ENCODE data around the gene INHBC. TPM values are rescaled to one million over a fixed set of nuclear protein-coding genes. Genes with fewer than 3 reads are reported as not detected.
"Not testable (repeated sequence)": the region's sequence is repeated elsewhere in the genome, so short reads cannot be mapped to it uniquely, and the experiment has no call there.

INHBC gene
- total RNA-seq, 2 donors from 2014 or later = not detected

DNA sequence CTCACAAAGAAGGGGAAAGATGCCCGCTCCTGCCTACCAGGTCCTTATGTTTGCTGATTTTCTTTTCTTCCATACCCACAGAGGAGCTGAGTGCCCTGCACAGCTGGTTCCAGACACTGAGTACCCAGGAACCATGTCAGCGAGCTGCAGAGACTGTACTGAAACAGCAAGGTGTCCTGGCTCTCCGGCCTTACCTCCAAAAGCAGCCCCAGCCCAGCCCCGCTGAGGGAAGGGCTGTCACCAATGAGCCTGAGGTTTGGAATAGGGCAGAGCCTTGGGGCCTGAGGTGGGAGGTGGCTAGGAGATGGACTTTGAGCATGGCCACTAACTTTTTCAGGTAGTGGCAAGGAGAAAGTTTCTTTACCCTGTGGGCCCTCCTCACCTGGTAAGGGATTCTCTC lies 55.5 kb downstream of the INHBC start:
- H3K4me3 ChIP-seq (ENCODE audit: low read length) = no peak overlapping the region
- Mint-ChIP-seq H3K27ac (no peak overlapping the region), H3K4me3 (no peak overlapping the region), H3K27me3 (ENCODE audit: insufficient read depth) (no peaks in the 10 kb centered on the region), H3K36me3 (ENCODE audit: low read depth) (peaks cover 51% of the 10 kb centered on the region), H3K4me1 (peaks cover 14% of the 10 kb centered on the region), H3K9me3 (peaks cover 6% of the 10 kb centered on the region)
- H3K9me3 ChIP-seq (ENCODE audit: control insufficient read depth, low read length) = no peaks in the 10 kb centered on the region
- TF ChIP-seq, protein P1, sequence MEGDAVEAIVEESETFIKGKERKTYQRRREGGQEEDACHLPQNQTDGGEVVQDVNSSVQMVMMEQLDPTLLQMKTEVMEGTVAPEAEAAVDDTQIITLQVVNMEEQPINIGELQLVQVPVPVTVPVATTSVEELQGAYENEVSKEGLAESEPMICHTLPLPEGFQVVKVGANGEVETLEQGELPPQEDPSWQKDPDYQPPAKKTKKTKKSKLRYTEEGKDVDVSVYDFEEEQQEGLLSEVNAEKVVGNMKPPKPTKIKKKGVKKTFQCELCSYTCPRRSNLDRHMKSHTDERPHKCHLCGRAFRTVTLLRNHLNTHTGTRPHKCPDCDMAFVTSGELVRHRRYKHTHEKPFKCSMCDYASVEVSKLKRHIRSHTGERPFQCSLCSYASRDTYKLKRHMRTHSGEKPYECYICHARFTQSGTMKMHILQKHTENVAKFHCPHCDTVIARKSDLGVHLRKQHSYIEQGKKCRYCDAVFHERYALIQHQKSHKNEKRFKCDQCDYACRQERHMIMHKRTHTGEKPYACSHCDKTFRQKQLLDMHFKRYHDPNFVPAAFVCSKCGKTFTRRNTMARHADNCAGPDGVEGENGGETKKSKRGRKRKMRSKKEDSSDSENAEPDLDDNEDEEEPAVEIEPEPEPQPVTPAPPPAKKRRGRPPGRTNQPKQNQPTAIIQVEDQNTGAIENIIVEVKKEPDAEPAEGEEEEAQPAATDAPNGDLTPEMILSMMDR (conservative IDR thresholded peaks at IDR 0.05) = no peak
- no peak overlapping the region for H3K27ac ChIP-seq (ENCODE audit: low read depth, low read length)
- H3K9ac ChIP-seq (ENCODE audit: extremely low read depth, low read length, poor library complexity, severe bottlenecking) = no peak overlapping the region
- WGBS, 2 experiments (ENCODE audit: insufficient coverage in 1 of 2, insufficient read length in 1 of 2) = 93 to 99% methylated on average over 3 to 4 of the region's 4 CpGs
- peaks cover 44% of the 10 kb centered on the region for H3K36me3 ChIP-seq (ENCODE audit: control insufficient read depth, insufficient read depth, low read length)
- H3K27me3 ChIP-seq (ENCODE audit: control insufficient read depth, insufficient read depth, low read length, poor library complexity, severe bottlenecking) = no peaks in the 10 kb centered on the region
- H3K4me1 ChIP-seq (ENCODE audit: control insufficient read depth, insufficient read depth, low read length) = no peaks in the 10 kb centered on the region
- no peak for DNase-seq

DNA sequence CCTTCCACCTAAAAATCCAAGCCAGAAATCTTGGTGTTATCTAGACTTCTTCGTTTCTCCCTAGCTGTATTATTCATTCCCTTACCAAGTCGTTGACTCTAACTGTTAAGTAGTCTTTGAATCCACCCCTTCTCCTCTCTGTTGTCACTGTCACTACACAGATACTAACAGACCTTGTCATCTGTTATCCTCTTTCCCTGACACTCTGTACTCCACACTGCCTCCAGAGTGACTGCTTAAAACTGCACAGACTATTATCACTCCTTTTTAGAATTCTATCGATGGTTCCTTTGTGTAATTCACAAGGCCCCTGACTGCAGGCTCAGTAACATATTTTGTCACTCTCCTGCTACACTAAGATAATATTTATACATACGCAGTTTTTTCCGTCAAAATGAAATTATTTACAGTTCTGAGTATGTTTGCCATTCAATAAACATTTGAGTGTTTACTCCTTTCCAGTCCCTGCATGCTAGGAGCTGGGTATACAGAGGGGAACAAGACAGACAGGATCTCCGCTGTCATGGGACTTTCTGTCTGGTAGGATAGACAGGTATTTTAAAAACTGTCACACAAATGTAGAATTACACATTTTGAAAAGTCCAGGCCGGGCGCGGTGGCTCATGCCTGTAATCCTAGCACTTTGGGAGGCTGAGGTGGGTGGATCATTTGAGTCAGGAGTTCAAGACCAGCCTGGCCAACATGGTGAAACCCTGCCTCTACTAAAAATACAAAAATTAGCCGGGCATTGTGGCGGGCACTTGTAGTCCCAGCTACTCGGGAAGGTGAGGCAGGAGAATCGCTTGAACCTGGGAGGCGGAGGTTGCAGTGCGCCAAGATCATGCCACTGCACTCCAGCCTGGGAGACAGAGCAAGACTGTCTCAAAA lies 57.1 kb downstream of the INHBC start:
- peaks cover 66% of the 10 kb centered on the region for H3K36me3 Mint-ChIP-seq (ENCODE audit: low read depth)
- no peaks in the 10 kb centered on the region for H3K9me3 ChIP-seq (ENCODE audit: control insufficient read depth, low read length)
- no peaks in the 10 kb centered on the region for H3K27me3 ChIP-seq (ENCODE audit: control insufficient read depth, insufficient read depth, low read length, poor library complexity, severe bottlenecking)
- H3K9ac ChIP-seq (ENCODE audit: extremely low read depth, low read length, poor library complexity, severe bottlenecking) = no peak overlapping the region
- no peak overlapping the region for H3K4me3 Mint-ChIP-seq
- H3K27me3 Mint-ChIP-seq (ENCODE audit: insufficient read depth) = no peaks in the 10 kb centered on the region
- 91 to 95% methylated on average over 8 to 15 of the region's 15 CpGs for WGBS, 2 experiments (ENCODE audit: insufficient coverage in 1 of 2, insufficient read length in 1 of 2)
- peaks cover 54% of the 10 kb centered on the region for H3K36me3 ChIP-seq (ENCODE audit: control insufficient read depth, insufficient read depth, low read length)
- peaks cover 14% of the 10 kb centered on the region for H3K9me3 Mint-ChIP-seq
- H3K4me1 ChIP-seq (ENCODE audit: control insufficient read depth, insufficient read depth, low read length) = no peaks in the 10 kb centered on the region
- no peak overlapping the region for H3K4me3 ChIP-seq (ENCODE audit: low read length)
- DNase-seq = no peak
- TF ChIP-seq, protein P1 (conservative IDR thresholded peaks at IDR 0.05) = peak; percentile 54
- H3K27ac Mint-ChIP-seq = no peak overlapping the region
- peaks cover 10% of the 10 kb centered on the region for H3K4me1 Mint-ChIP-seq
- H3K27ac ChIP-seq (ENCODE audit: low read depth, low read length) = no peak overlapping the region

DNA sequence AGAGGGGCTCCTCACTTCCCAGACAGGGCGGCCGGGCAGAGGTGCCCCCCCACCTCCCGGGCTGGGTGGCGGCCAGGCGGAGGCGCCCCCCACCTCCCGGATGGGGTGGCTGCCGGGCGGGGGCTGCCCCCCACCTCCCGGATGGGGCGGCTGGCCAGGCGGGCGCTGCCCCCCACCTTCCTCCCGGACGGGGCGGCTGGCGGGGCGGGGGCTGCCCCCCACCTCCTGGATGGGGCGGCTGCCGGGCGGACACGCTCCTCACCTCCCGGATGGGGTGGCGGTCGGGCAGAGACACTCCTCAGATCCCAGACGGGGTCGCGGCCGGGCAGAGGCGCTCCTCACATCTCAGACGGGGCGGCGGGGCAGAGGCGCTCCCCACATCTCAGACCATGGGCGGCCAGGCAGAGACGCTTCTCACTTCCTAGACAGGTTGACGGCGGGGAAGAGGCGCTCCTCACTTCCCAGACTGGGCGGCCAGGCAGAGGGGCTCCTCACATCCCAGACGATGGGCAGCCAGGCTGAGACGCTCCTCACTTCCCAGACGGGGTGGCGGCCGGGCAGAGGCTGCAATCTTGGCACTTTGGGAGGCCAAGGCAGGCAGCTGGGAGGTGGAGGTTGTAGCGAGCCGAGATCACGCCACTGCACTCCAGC lies 60.6 kb downstream of the INHBC start:
- H3K9me3 Mint-ChIP-seq = peaks cover 14% of the 10 kb centered on the region
- not testable (repeated sequence) for H3K27me3 Mint-ChIP-seq (ENCODE audit: insufficient read depth); H3K9me3 ChIP-seq (ENCODE audit: control insufficient read depth, low read length); H3K27me3 ChIP-seq (ENCODE audit: control insufficient read depth, insufficient read depth, low read length, poor library complexity, severe bottlenecking); H3K27ac Mint-ChIP-seq; H3K4me3 ChIP-seq (ENCODE audit: low read length); H3K4me1 ChIP-seq (ENCODE audit: control insufficient read depth, insufficient read depth, low read length); H3K27ac ChIP-seq (ENCODE audit: low read depth, low read length); H3K9ac ChIP-seq (ENCODE audit: extremely low read depth, low read length, poor library complexity, severe bottlenecking); DNase-seq; H3K4me3 Mint-ChIP-seq; H3K4me1 Mint-ChIP-seq
- WGBS, 2 experiments (ENCODE audit: insufficient coverage in 1 of 2, insufficient read length in 1 of 2) = 94 to 96% methylated on average over 13 to 43 of the region's 48 CpGs
- H3K36me3 Mint-ChIP-seq (ENCODE audit: low read depth) = peaks cover 82% of the 10 kb centered on the region
- H3K36me3 ChIP-seq (ENCODE audit: control insufficient read depth, insufficient read depth, low read length) = peaks cover 72% of the 10 kb centered on the region
